Adrenal gland (tissue), 12 donors: ENCODE data around the gene RPS23. TPM values are rescaled to one million over a fixed set of nuclear protein-coding genes. Genes with fewer than 3 reads are reported as not detected.

Experiments used
- DNase-seq, 7 donors: peaks; one replicate each; pipeline ENCODE4 v3.0.0-alpha.2; 2019 to 2020
- H3K27ac ChIP-seq, 5 donors: fragments of 200-600 bp; sonication (generic) in 4 of 5; 1 replicate in 3 of 5; 2 replicates in 2 of 5; pipeline versions ENCODE4 v1.5.1 to v1.8.0; 2016 to 2020; ENCODE audit warnings: mild to moderate bottlenecking in 1 of 5
- H3K27me3 ChIP-seq: fragments of 200-600 bp; 2 replicates; pipeline ENCODE4 v1.8.0; 2021
- H3K36me3 ChIP-seq, 2 donors: fragments of 200-600 bp; replicated peaks in 1 of 2; 1 replicate in 1 of 2; 2 replicates in 1 of 2; pipeline versions ENCODE4 v1.5.1 to v1.8.0; 2018 to 2022
- H3K4me1 ChIP-seq, 2 donors: fragments of 200-600 bp; replicated peaks in 1 of 2; 1 replicate in 1 of 2; 2 replicates in 1 of 2; pipeline versions ENCODE4 v1.5.1 to v1.8.0; 2018 to 2021
- H3K4me3 ChIP-seq, 4 donors: fragments of 200-600 bp; sonication (generic) in 3 of 4; one replicate each; pipeline ENCODE4 v1.5.1; 2016 to 2018
- H3K9me3 ChIP-seq, 3 donors: fragments of 200-600 bp; sonication (generic) in 1 of 3; replicated peaks in 1 of 3; 1 replicate in 2 of 3; 2 replicates in 1 of 3; pipeline versions ENCODE4 v1.5.1 to v1.8.0; 2016 to 2021
- POLR2A ChIP-seq, 2 donors: fragments of 450-650 bp; IDR thresholded peaks; one replicate each; pipeline ENCODE4 v1.6.1; 2017; ENCODE audit warnings: antibody characterized with exemption in 2 of 2, mild to moderate bottlenecking in 2 of 2, moderate library complexity in 1 of 2
- WGBS, 4 donors: extraction: QIAGEN DNeasy Blood & Tissue Kit in 2 of 4; methylation state at CpG; one replicate each; pipeline versions ENCODE4 v1.1.5 to v1.1.7; 2013 to 2017; 5-methylcytosine and 5-hydroxymethylcytosine counted together
- intact Hi-C, 2 donors: fragments of 100-400 bp; cut with DNase I; formaldehyde crosslinking; loops; one replicate each; pipeline versions ENCODE4 v1.14.1 to v1.15.0; 2022 to 2023
- polyA plus RNA-seq, 3 donors: library from polyadenylated mRNA; stranded (reverse); fragments of 200-250 nt in 2 of 3; fragments of 350-450 nt in 1 of 3; fragmentation: Illumina TruSeq in 1 of 3; extraction: RNeasy Lipid Tissue Mini Kit (QIAGEN cat#74804) in 1 of 3; gene quantifications; one replicate each; pipeline ENCODE4 v1.2.3, GENCODE V29; 2013 to 2014
- total RNA-seq, 9 donors: library from RNA; depleted of rRNA in 4 of 9; stranded (reverse); fragments of >200 nt in 4 of 9; fragments of 120-200 nt in 1 of 9; fragmentation: NEBNext Ultra II Directional in 1 of 9; extraction: Animal tissue kit (Norgen Biotek cat#: 25700) in 1 of 9; gene quantifications; one replicate each; pipeline versions ENCODE4 v1.1.0 to v1.2.4, GENCODE V29; 2013 to 2023
- TF ChIP-seq, protein P1 (sequence below), 6 experiments: fragments of 450-650 bp in 4 of 6; fragments of 200-600 bp in 2 of 6; sonication (generic) in 1 of 6; IDR thresholded peaks; 1 replicate in 5 of 6; 2 replicates in 1 of 6; pipeline versions ENCODE4 v1.5.1 to v1.8.0; 2016 to 2021; ENCODE audit warnings: antibody characterized with exemption in 6 of 6, mild to moderate bottlenecking in 2 of 6, moderate library complexity in 1 of 6
- donor health status: healthy with polysubstance abuse.
- donor health status: Bipolar disorder and iron deficiency.
- donor health status: DM: yes; HTN: yes; CAD: no.
- donor health status: DM: no; HTN: no; CAD: no.
- donor health status: DM: no; HTN: no; CAD: no.
- donor health status: DM: yes; HTN: yes; CAD: no.

RPS23 gene
- total and polyA plus RNA-seq, 12 donors = 995 to 3,420 (median 1,546) TPM

- peaks cover 0 to 24% of the 10 kb centered on the region in 2 donors for H3K36me3 ChIP-seq
- WGBS, 4 donors = 26 to 60% (median 39%) methylated on average over 19 of the region's 19 CpGs
- intact Hi-C loops = no loop called here
- peaks cover 7 to 9% of the 10 kb centered on the region in 2 donors for H3K4me1 ChIP-seq
- peak overlapping the region; percentile 47 to 85 (median 79) for H3K27ac ChIP-seq
- TF ChIP-seq, protein P1, sequence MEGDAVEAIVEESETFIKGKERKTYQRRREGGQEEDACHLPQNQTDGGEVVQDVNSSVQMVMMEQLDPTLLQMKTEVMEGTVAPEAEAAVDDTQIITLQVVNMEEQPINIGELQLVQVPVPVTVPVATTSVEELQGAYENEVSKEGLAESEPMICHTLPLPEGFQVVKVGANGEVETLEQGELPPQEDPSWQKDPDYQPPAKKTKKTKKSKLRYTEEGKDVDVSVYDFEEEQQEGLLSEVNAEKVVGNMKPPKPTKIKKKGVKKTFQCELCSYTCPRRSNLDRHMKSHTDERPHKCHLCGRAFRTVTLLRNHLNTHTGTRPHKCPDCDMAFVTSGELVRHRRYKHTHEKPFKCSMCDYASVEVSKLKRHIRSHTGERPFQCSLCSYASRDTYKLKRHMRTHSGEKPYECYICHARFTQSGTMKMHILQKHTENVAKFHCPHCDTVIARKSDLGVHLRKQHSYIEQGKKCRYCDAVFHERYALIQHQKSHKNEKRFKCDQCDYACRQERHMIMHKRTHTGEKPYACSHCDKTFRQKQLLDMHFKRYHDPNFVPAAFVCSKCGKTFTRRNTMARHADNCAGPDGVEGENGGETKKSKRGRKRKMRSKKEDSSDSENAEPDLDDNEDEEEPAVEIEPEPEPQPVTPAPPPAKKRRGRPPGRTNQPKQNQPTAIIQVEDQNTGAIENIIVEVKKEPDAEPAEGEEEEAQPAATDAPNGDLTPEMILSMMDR (IDR thresholded peaks at IDR 0.05) = no peak
- TF ChIP-seq POLR2A (IDR thresholded peaks at IDR 0.05) = no peak
- H3K9me3 ChIP-seq = no peaks in the 10 kb centered on the region
- no peaks in the 10 kb centered on the region for H3K27me3 ChIP-seq
- peak overlapping the region in 3 of 4 donors; percentile 50 to 87 (median 57) for H3K4me3 ChIP-seq
- no peak for DNase-seq
These were observed 687 bp upstream of the RPS23 start for GRCh38 chr5:82278711-82279370.

- Histone ChIP-seq H3K27me3 (no peaks in the 10 kb centered on the region), H3K9me3 (no peaks in the 10 kb centered on the region), H3K4me1 (peaks cover 7 to 9% of the 10 kb centered on the region in 2 donors), H3K36me3 (peaks cover 0 to 24% of the 10 kb centered on the region in 2 donors), H3K4me3 (peak overlapping the region; percentile 12 to 87 (median 54)), H3K27ac (peak overlapping the region in 4 of 5 donors; percentile 60 to 85 (median 80))
- intact Hi-C loops = no loop called here
- no peak for DNase-seq
- TF ChIP-seq POLR2A (IDR thresholded peaks at IDR 0.05) = no peak
- TF ChIP-seq, protein P1 (IDR thresholded peaks at IDR 0.05) = no peak
- 2 to 3% (median 3%) methylated on average over 15 of the region's 15 CpGs for WGBS, 4 donors
These were observed 554 bp downstream of the RPS23 start for GRCh38 chr5:82277613-82277986.

DNA sequence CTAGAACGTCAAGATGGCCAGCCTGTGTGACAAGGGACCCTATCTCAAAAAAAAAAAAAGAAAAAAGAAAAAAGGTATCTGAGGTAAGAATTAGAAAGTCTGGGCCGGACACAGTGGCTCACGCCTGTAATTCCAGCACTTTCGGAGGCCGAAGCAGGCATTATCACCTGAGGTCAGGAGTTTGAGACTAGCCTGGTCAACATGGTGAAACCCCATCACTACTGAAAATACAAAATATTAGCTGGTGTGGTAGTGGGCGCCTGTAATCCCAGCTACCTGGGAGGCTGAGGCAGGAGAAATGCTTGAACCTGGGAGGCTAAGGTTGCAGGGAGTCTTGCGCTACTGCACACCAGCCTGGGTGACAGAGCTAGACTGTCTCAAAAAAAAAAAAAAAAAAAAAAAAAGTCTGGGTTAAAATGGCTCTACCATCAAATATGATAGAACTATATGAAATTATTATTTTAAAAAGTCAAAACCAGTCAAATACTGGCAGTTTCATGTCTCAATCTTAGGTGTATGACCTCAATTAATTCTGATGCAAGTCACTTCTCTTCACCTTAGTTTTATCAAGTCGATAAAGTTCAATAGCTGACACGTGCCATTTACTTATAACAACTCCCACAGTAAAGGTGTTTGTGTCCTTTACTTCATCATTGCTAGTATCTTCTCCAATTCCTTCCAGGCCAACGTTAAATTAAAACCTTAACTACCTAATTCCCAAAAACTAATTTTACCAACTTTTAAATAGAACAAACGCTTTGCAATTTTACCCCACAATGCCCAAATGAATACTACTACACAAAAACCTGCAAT is 1.1 kb downstream of the RPS23 start:
- Histone ChIP-seq H3K27me3 (no peaks in the 10 kb centered on the region), H3K9me3 (no peaks in the 10 kb centered on the region), H3K27ac (no peak overlapping the region), H3K36me3 (peaks cover 0 to 24% of the 10 kb centered on the region in 2 donors), H3K4me3 (peak overlapping the region in 3 of 4 donors; percentile 12 to 57 (median 50)), H3K4me1 (peaks cover 7 to 9% of the 10 kb centered on the region in 2 donors)
- WGBS, 4 donors = 71 to 75% (median 73%) methylated on average over 11 of the region's 11 CpGs
- intact Hi-C loops = no loop called here
- TF ChIP-seq, protein P1 (IDR thresholded peaks at IDR 0.05) = no peak
- TF ChIP-seq POLR2A (IDR thresholded peaks at IDR 0.05) = no peak
- no peak for DNase-seq

- H3K27me3 ChIP-seq = no peaks in the 10 kb centered on the region
- H3K9me3 ChIP-seq = no peaks in the 10 kb centered on the region
- H3K4me1 ChIP-seq = peaks cover 7 to 9% of the 10 kb centered on the region in 2 donors
- H3K36me3 ChIP-seq = peaks cover 0 to 24% of the 10 kb centered on the region in 2 donors
- no peak overlapping the region for H3K4me3 ChIP-seq
- no peak for TF ChIP-seq POLR2A (IDR thresholded peaks at IDR 0.05)
- TF ChIP-seq, protein P1 (IDR thresholded peaks at IDR 0.05) = no peak
- DNase-seq = no peak
- no peak overlapping the region for H3K27ac ChIP-seq
- WGBS, 4 donors = 86 to 100% (median 87%) methylated on average over 1 of the region's 1 CpG
- intact Hi-C loops = no loop called here
These were observed 2.9 kb downstream of the RPS23 start for GRCh38 chr5:82275216-82275664.
